SH-SY5Y (cell line): ENCODE measurements around the gene SLC1A1.

Experiments
- GATA2 ChIP-seq: IDR thresholded peaks from 2 replicates; pipeline ENCODE4 v1.6.1; 2011; ENCODE audit warnings: mild to moderate bottlenecking, low read depth, low read length
- GATA3 ChIP-seq: IDR thresholded peaks from 2 replicates; pipeline ENCODE4 v1.6.1; 2011; ENCODE audit warnings: low read depth, mild to moderate bottlenecking, low read length, moderate library complexity

GRCh38 chr9:4507306-4508130 lies 17.2 kb downstream of the SLC1A1 start:
- TF ChIP-seq GATA2, result no peak
- TF ChIP-seq GATA3, result no peak
